ENCODE data around the gene DLG2. TPM values are rescaled to one million over a fixed set of nuclear protein-coding genes. Genes with fewer than 3 reads are reported as not detected.

DLG2 gene
- polyA plus RNA-seq, 2 donors: 2.6 to 6.7 TPM

GRCh38 chr11:83785942-83786341 lies 1841.2 kb downstream of the DLG2 start:
- Histone ChIP-seq H3K4me1 (ENCODE audit: control insufficient read depth in 2 of 2, insufficient read depth in 2 of 2, low read length in 1 of 2) (no peaks in the 10 kb centered on the region), H3K27me3 (ENCODE audit: control insufficient read depth in 1 of 2, insufficient read depth in 2 of 2, low read length in 2 of 2) (no peaks in the 10 kb centered on the region), H3K27ac (ENCODE audit: low read depth in 2 of 2, low read length in 1 of 2) (no peak overlapping the region), H3K9me3 (ENCODE audit: control insufficient read depth in 2 of 2, insufficient read depth in 1 of 2, low read depth in 1 of 2, low read length in 1 of 2) (no peaks in the 10 kb centered on the region), H3K36me3 (ENCODE audit: control insufficient read depth in 2 of 2, insufficient read depth in 2 of 2, low read length in 1 of 2) (no peaks in the 10 kb centered on the region), H3K4me3 (ENCODE audit: low read depth in 1 of 2, low read length in 2 of 2) (no peak overlapping the region)
- 80 to 90% methylated on average over 2 of the region's 2 CpGs for WGBS, 2 donors

GRCh38 chr11:83784419-83784818 lies 1842.7 kb downstream of the DLG2 start:
- Histone ChIP-seq H3K4me1 (ENCODE audit: control insufficient read depth in 2 of 2, insufficient read depth in 2 of 2, low read length in 1 of 2) (no peaks in the 10 kb centered on the region), H3K27ac (ENCODE audit: low read depth in 2 of 2, low read length in 1 of 2) (no peak overlapping the region), H3K36me3 (ENCODE audit: control insufficient read depth in 2 of 2, insufficient read depth in 2 of 2, low read length in 1 of 2) (no peaks in the 10 kb centered on the region), H3K9me3 (ENCODE audit: control insufficient read depth in 2 of 2, insufficient read depth in 1 of 2, low read depth in 1 of 2, low read length in 1 of 2) (no peaks in the 10 kb centered on the region), H3K4me3 (ENCODE audit: low read depth in 1 of 2, low read length in 2 of 2) (no peak overlapping the region), H3K27me3 (ENCODE audit: control insufficient read depth in 1 of 2, insufficient read depth in 2 of 2, low read length in 2 of 2) (no peaks in the 10 kb centered on the region)
- 67 to 90% methylated on average over 1 of the region's 1 CpG for WGBS, 2 donors

DNA sequence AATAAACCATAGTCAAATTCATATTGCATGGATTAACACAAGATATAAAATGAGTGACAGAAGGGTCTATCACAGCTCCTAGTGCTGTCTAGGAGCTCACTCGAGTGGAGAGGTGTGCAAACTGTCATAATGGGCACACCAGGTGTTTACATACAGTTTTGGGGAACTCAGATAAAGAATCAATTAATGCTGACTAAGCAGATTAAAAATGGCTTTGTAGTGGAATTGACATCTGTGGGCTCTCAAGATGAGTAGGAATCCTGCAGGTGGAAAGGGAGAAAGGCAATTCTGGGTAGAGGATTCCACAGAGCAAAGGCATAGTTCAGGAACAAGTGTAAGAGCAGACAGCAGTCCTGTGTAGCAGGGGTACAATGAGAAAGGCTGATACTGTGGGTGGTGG lies 1844.8 kb downstream of the DLG2 start:
- H3K9me3 ChIP-seq (ENCODE audit: control insufficient read depth in 2 of 2, insufficient read depth in 1 of 2, low read depth in 1 of 2, low read length in 1 of 2): no peaks in the 10 kb centered on the region
- no peaks in the 10 kb centered on the region for H3K4me1 ChIP-seq (ENCODE audit: control insufficient read depth in 2 of 2, insufficient read depth in 2 of 2, low read length in 1 of 2)
- H3K36me3 ChIP-seq (ENCODE audit: control insufficient read depth in 2 of 2, insufficient read depth in 2 of 2, low read length in 1 of 2): no peaks in the 10 kb centered on the region
- H3K27me3 ChIP-seq (ENCODE audit: control insufficient read depth in 1 of 2, insufficient read depth in 2 of 2, low read length in 2 of 2): no peaks in the 10 kb centered on the region
- H3K27ac ChIP-seq (ENCODE audit: low read depth in 2 of 2, low read length in 1 of 2): no peak overlapping the region
- WGBS, 2 donors: 44 to 49% methylated on average over 1 of the region's 1 CpG
- H3K4me3 ChIP-seq (ENCODE audit: low read depth in 1 of 2, low read length in 2 of 2): no peak overlapping the region

DNA sequence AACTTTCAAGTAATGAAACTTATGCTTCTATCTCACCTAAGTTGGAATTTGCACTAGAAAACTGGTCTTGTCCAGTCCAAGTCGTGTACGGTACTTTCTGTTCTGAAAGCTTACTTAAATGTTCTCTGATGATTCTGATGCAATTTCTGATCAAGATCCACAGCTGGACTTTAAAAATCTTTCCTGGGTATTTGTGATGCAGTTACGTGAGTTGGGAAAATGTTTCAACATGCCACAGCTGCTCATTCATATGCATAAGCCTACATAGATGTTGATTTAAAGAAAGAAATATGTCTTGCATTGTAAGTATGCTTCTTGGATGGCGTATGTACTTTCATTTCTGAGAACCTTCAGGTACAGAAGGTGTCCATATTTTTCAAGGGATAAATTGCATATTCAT lies 1847.3 kb downstream of the DLG2 start:
- 61 to 73% methylated on average over 4 of the region's 4 CpGs for WGBS, 2 donors

DNA sequence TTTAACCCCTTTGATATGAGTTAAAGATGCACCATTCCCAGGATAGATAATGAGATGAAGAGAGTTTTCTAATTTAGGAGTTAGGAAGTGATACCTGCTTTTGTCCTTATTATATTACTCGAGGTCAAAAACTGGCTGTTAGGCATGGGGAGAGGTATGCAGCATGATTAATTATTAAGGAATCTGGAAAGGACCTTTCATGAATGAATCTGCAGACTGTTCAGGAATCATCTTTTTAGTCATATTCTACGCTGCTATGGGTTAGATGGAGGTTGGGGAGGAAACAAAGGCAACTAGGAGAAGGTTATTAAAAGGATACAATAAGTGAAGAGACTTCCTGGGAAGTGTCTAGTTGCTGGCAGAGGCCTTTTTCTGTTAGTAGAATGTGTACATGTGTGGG lies 1848.5 kb downstream of the DLG2 start:
- Histone ChIP-seq H3K4me3 (ENCODE audit: low read depth in 1 of 2, low read length in 2 of 2) (no peak overlapping the region), H3K9me3 (ENCODE audit: control insufficient read depth in 2 of 2, insufficient read depth in 1 of 2, low read depth in 1 of 2, low read length in 1 of 2) (no peaks in the 10 kb centered on the region), H3K27me3 (ENCODE audit: control insufficient read depth in 1 of 2, insufficient read depth in 2 of 2, low read length in 2 of 2) (no peaks in the 10 kb centered on the region), H3K36me3 (ENCODE audit: control insufficient read depth in 2 of 2, insufficient read depth in 2 of 2, low read length in 1 of 2) (no peaks in the 10 kb centered on the region), H3K27ac (ENCODE audit: low read depth in 2 of 2, low read length in 1 of 2) (no peak overlapping the region), H3K4me1 (ENCODE audit: control insufficient read depth in 2 of 2, insufficient read depth in 2 of 2, low read length in 1 of 2) (no peaks in the 10 kb centered on the region)
- WGBS, 2 donors: 53 to 74% methylated on average over 2 of the region's 2 CpGs

More for the DNA sequence above, 1847.3 kb downstream of the DLG2 start:
- H3K27ac ChIP-seq (ENCODE audit: low read depth in 2 of 2, low read length in 1 of 2): no peak overlapping the region
- H3K36me3 ChIP-seq (ENCODE audit: control insufficient read depth in 2 of 2, insufficient read depth in 2 of 2, low read length in 1 of 2): no peaks in the 10 kb centered on the region
- H3K4me3 ChIP-seq (ENCODE audit: low read depth in 1 of 2, low read length in 2 of 2): no peak overlapping the region
- no peaks in the 10 kb centered on the region for H3K4me1 ChIP-seq (ENCODE audit: control insufficient read depth in 2 of 2, insufficient read depth in 2 of 2, low read length in 1 of 2)
- H3K9me3 ChIP-seq (ENCODE audit: control insufficient read depth in 2 of 2, insufficient read depth in 1 of 2, low read depth in 1 of 2, low read length in 1 of 2): no peaks in the 10 kb centered on the region
- H3K27me3 ChIP-seq (ENCODE audit: control insufficient read depth in 1 of 2, insufficient read depth in 2 of 2, low read length in 2 of 2): no peaks in the 10 kb centered on the region

- WGBS, 2 donors: 75 to 76% methylated on average over 7 of the region's 7 CpGs
- no peaks in the 10 kb centered on the region for H3K27me3 ChIP-seq (ENCODE audit: control insufficient read depth in 1 of 2, insufficient read depth in 2 of 2, low read length in 2 of 2)
Observed at GRCh38 chr11:83773950-83774880, 1852.9 kb downstream of the DLG2 start.

DNA sequence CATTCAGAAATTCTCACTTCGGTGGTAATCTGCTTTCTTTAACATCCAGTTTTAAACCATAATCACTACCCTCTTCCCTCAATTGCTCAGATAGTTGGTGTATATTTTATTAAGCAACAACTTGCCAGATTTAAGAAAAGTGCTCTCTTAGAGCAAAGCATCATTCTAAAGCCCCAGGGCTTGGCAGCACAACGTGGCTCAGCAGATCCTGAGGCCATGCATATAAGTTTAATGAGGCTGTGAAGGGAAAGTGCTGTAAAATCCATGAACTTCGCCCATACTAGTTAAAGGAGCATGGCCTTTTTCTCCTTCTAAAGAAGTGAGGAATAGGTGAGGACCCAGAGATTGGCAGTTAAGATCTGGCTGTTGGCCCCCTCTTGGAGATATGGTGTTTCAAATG lies 1858.7 kb downstream of the DLG2 start:
- 56 to 66% methylated on average over 3 of the region's 3 CpGs for WGBS, 2 donors
- Histone ChIP-seq H3K9me3 (ENCODE audit: control insufficient read depth in 2 of 2, insufficient read depth in 1 of 2, low read depth in 1 of 2, low read length in 1 of 2) (no peaks in the 10 kb centered on the region), H3K36me3 (ENCODE audit: control insufficient read depth in 2 of 2, insufficient read depth in 2 of 2, low read length in 1 of 2) (no peaks in the 10 kb centered on the region), H3K4me3 (ENCODE audit: low read depth in 1 of 2, low read length in 2 of 2) (no peak overlapping the region), H3K27ac (ENCODE audit: low read depth in 2 of 2, low read length in 1 of 2) (no peak overlapping the region), H3K27me3 (ENCODE audit: control insufficient read depth in 1 of 2, insufficient read depth in 2 of 2, low read length in 2 of 2) (no peaks in the 10 kb centered on the region), H3K4me1 (ENCODE audit: control insufficient read depth in 2 of 2, insufficient read depth in 2 of 2, low read length in 1 of 2) (no peaks in the 10 kb centered on the region)

More at GRCh38 chr11:83773950-83774880, 1852.9 kb downstream of the DLG2 start:
- Histone ChIP-seq H3K36me3 (ENCODE audit: control insufficient read depth in 2 of 2, insufficient read depth in 2 of 2, low read length in 1 of 2) (no peaks in the 10 kb centered on the region), H3K4me1 (ENCODE audit: control insufficient read depth in 2 of 2, insufficient read depth in 2 of 2, low read length in 1 of 2) (no peaks in the 10 kb centered on the region), H3K27ac (ENCODE audit: low read depth in 2 of 2, low read length in 1 of 2) (no peak overlapping the region), H3K9me3 (ENCODE audit: control insufficient read depth in 2 of 2, insufficient read depth in 1 of 2, low read depth in 1 of 2, low read length in 1 of 2) (no peaks in the 10 kb centered on the region), H3K4me3 (ENCODE audit: low read depth in 1 of 2, low read length in 2 of 2) (no peak overlapping the region)

DNA sequence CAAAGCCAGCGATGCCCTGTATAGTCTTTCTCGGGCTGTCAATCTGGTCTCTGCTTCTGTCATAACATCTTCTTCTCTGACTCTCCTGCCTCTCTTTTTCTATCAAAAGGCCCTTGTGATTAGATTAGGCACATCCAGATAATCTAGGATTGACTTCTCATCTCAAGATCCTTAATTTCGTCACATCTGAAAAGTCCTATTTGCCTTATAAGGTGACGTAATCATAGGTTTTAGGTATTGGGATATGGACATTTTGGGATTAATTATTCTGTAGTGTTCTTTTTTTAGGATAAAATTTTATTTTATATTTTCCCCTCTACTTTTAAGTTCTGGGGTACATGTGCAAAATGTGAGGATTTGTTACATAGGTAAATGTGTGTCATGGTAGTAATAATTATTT lies 1860.2 kb downstream of the DLG2 start:
- WGBS, 2 donors: 92 to 93% methylated on average over 4 of the region's 4 CpGs
- Histone ChIP-seq H3K36me3 (ENCODE audit: control insufficient read depth in 2 of 2, insufficient read depth in 2 of 2, low read length in 1 of 2) (no peaks in the 10 kb centered on the region), H3K9me3 (ENCODE audit: control insufficient read depth in 2 of 2, insufficient read depth in 1 of 2, low read depth in 1 of 2, low read length in 1 of 2) (no peaks in the 10 kb centered on the region), H3K4me3 (ENCODE audit: low read depth in 1 of 2, low read length in 2 of 2) (no peak overlapping the region), H3K27me3 (ENCODE audit: control insufficient read depth in 1 of 2, insufficient read depth in 2 of 2, low read length in 2 of 2) (no peaks in the 10 kb centered on the region), H3K4me1 (ENCODE audit: control insufficient read depth in 2 of 2, insufficient read depth in 2 of 2, low read length in 1 of 2) (no peaks in the 10 kb centered on the region), H3K27ac (ENCODE audit: low read depth in 2 of 2, low read length in 1 of 2) (no peak overlapping the region)

DNA sequence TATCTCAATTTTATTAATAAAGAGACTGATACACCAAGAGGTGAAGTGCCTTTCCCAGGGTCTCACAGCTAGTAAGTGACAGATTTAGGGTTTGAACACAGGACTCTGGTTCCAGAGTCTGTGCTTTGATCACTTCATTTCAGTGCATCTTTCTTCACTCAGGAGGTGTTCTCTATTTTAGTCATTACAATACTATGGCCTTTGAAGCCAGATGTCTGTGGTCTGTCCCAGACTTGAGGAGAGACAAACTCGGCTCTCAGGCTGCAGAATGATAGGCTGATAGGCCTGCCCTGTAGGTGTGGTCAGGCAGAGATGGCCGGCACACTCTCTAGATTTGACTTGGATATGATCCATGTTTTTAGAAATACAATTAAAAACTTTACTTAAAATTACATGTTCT lies 1862.5 kb downstream of the DLG2 start:
- Histone ChIP-seq H3K4me3 (ENCODE audit: low read depth in 1 of 2, low read length in 2 of 2) (no peak overlapping the region), H3K27ac (ENCODE audit: low read depth in 2 of 2, low read length in 1 of 2) (no peak overlapping the region), H3K36me3 (ENCODE audit: control insufficient read depth in 2 of 2, insufficient read depth in 2 of 2, low read length in 1 of 2) (no peaks in the 10 kb centered on the region), H3K27me3 (ENCODE audit: control insufficient read depth in 1 of 2, insufficient read depth in 2 of 2, low read length in 2 of 2) (no peaks in the 10 kb centered on the region), H3K4me1 (ENCODE audit: control insufficient read depth in 2 of 2, insufficient read depth in 2 of 2, low read length in 1 of 2) (no peaks in the 10 kb centered on the region), H3K9me3 (ENCODE audit: control insufficient read depth in 2 of 2, insufficient read depth in 1 of 2, low read depth in 1 of 2, low read length in 1 of 2) (no peaks in the 10 kb centered on the region)
- 36 to 52% methylated on average over 2 of the region's 2 CpGs for WGBS, 2 donors

GRCh38 chr11:83760932-83761331 lies 1866.2 kb downstream of the DLG2 start:
- Histone ChIP-seq H3K4me1 (ENCODE audit: control insufficient read depth in 2 of 2, insufficient read depth in 2 of 2, low read length in 1 of 2) (no peaks in the 10 kb centered on the region), H3K9me3 (ENCODE audit: control insufficient read depth in 2 of 2, insufficient read depth in 1 of 2, low read depth in 1 of 2, low read length in 1 of 2) (no peaks in the 10 kb centered on the region), H3K36me3 (ENCODE audit: control insufficient read depth in 2 of 2, insufficient read depth in 2 of 2, low read length in 1 of 2) (no peaks in the 10 kb centered on the region), H3K4me3 (ENCODE audit: low read depth in 1 of 2, low read length in 2 of 2) (no peak overlapping the region), H3K27me3 (ENCODE audit: control insufficient read depth in 1 of 2, insufficient read depth in 2 of 2, low read length in 2 of 2) (no peaks in the 10 kb centered on the region), H3K27ac (ENCODE audit: low read depth in 2 of 2, low read length in 1 of 2) (no peak overlapping the region)
- WGBS, 2 donors: 74% methylated on average over 1 of the region's 1 CpG
